ENCODE results near the gene OSTN. TPM values are rescaled to one million over a fixed set of nuclear protein-coding genes. Genes with fewer than 3 reads are reported as not detected.
"Not testable (repeated sequence)": the region's sequence is repeated elsewhere in the genome, so short reads cannot be mapped to it uniquely, and the experiment has no call there.

OSTN gene
- total RNA-seq, 1 experiment from 2014 or later = not detected

GRCh38 chr3:191268737-191269136 lies 69.7 kb downstream of the OSTN start:
- H3K27ac ChIP-seq = no peak overlapping the region
- H3K4me1 ChIP-seq = no peaks in the 10 kb centered on the region
- no peaks in the 10 kb centered on the region for H3K9me3 ChIP-seq (replicated peaks)
- H3K27me3 ChIP-seq = no peaks in the 10 kb centered on the region
- H3K4me3 ChIP-seq = no peak overlapping the region
- no peak for DNase-seq
- no peaks in the 10 kb centered on the region for H3K36me3 ChIP-seq

GRCh38 chr3:191269289-191270085 lies 70.4 kb downstream of the OSTN start:
- Histone ChIP-seq H3K36me3 (no peaks in the 10 kb centered on the region), H3K27ac (no peak overlapping the region), H3K4me3 (no peak overlapping the region), H3K9me3 (replicated peaks) (no peaks in the 10 kb centered on the region), H3K4me1 (no peaks in the 10 kb centered on the region), H3K27me3 (no peaks in the 10 kb centered on the region)
- DNase-seq = no peak

- not testable (repeated sequence) for H3K27ac ChIP-seq; H3K36me3 ChIP-seq; DNase-seq; H3K9me3 ChIP-seq (replicated peaks); H3K27me3 ChIP-seq; H3K4me3 ChIP-seq; H3K4me1 ChIP-seq
These were observed 76.2 kb downstream of the OSTN start for GRCh38 chr3:191275244-191275643.

GRCh38 chr3:191275751-191276150 lies 76.7 kb downstream of the OSTN start:
- Histone ChIP-seq H3K27me3 (no peaks in the 10 kb centered on the region), H3K4me3 (no peak overlapping the region), H3K27ac (no peak overlapping the region), H3K4me1 (no peaks in the 10 kb centered on the region), H3K36me3 (no peaks in the 10 kb centered on the region), H3K9me3 (replicated peaks) (no peaks in the 10 kb centered on the region)
- no peak for DNase-seq

GRCh38 chr3:191280111-191280510 lies 81.1 kb downstream of the OSTN start:
- no peak for DNase-seq

GRCh38 chr3:191280882-191281281 lies 81.8 kb downstream of the OSTN start:
- no peak for DNase-seq
- Histone ChIP-seq H3K36me3 (no peaks in the 10 kb centered on the region), H3K4me1 (no peaks in the 10 kb centered on the region), H3K4me3 (no peak overlapping the region), H3K27ac (no peak overlapping the region), H3K9me3 (replicated peaks) (no peaks in the 10 kb centered on the region), H3K27me3 (no peaks in the 10 kb centered on the region)

More at GRCh38 chr3:191280111-191280510, 81.1 kb downstream of the OSTN start:
- H3K27me3 ChIP-seq = no peaks in the 10 kb centered on the region
- H3K4me3 ChIP-seq = no peak overlapping the region
- no peaks in the 10 kb centered on the region for H3K4me1 ChIP-seq
- H3K27ac ChIP-seq = no peak overlapping the region
- no peaks in the 10 kb centered on the region for H3K9me3 ChIP-seq (replicated peaks)
- H3K36me3 ChIP-seq = no peaks in the 10 kb centered on the region

GRCh38 chr3:191282251-191283185 lies 83.5 kb downstream of the OSTN start:
- no peaks in the 10 kb centered on the region for H3K36me3 ChIP-seq
- no peak overlapping the region for H3K4me3 ChIP-seq
- no peaks in the 10 kb centered on the region for H3K27me3 ChIP-seq
- no peak overlapping the region for H3K27ac ChIP-seq
- no peaks in the 10 kb centered on the region for H3K4me1 ChIP-seq
- no peaks in the 10 kb centered on the region for H3K9me3 ChIP-seq (replicated peaks)
- DNase-seq = no peak

GRCh38 chr3:191283400-191283799 lies 84.4 kb downstream of the OSTN start:
- H3K27me3 ChIP-seq = no peaks in the 10 kb centered on the region
- no peaks in the 10 kb centered on the region for H3K9me3 ChIP-seq (replicated peaks)
- no peak for DNase-seq
- no peak overlapping the region for H3K4me3 ChIP-seq
- no peaks in the 10 kb centered on the region for H3K36me3 ChIP-seq
- H3K4me1 ChIP-seq = no peaks in the 10 kb centered on the region
- H3K27ac ChIP-seq = no peak overlapping the region

GRCh38 chr3:191290311-191291025 lies 91.4 kb downstream of the OSTN start:
- no peak for DNase-seq
- H3K9me3 ChIP-seq (replicated peaks) = no peaks in the 10 kb centered on the region
- H3K4me1 ChIP-seq = no peaks in the 10 kb centered on the region
- H3K27ac ChIP-seq = no peak overlapping the region
- H3K4me3 ChIP-seq = no peak overlapping the region
- H3K36me3 ChIP-seq = no peaks in the 10 kb centered on the region
- H3K27me3 ChIP-seq = no peaks in the 10 kb centered on the region

GRCh38 chr3:191292243-191293015 lies 93.4 kb downstream of the OSTN start:
- Histone ChIP-seq H3K27me3 (no peaks in the 10 kb centered on the region), H3K4me3 (no peak overlapping the region), H3K36me3 (no peaks in the 10 kb centered on the region), H3K27ac (no peak overlapping the region), H3K4me1 (no peaks in the 10 kb centered on the region), H3K9me3 (replicated peaks) (no peaks in the 10 kb centered on the region)
- DNase-seq = no peak

GRCh38 chr3:191294291-191294690 lies 95.2 kb downstream of the OSTN start:
- DNase-seq = no peak
- Histone ChIP-seq H3K27me3 (no peaks in the 10 kb centered on the region), H3K9me3 (replicated peaks) (no peaks in the 10 kb centered on the region), H3K27ac (no peak overlapping the region), H3K4me1 (no peaks in the 10 kb centered on the region), H3K4me3 (no peak overlapping the region), H3K36me3 (no peaks in the 10 kb centered on the region)

- Histone ChIP-seq H3K9me3 (replicated peaks) (no peaks in the 10 kb centered on the region), H3K27me3 (no peaks in the 10 kb centered on the region), H3K27ac (no peak overlapping the region), H3K36me3 (no peaks in the 10 kb centered on the region), H3K4me3 (no peak overlapping the region), H3K4me1 (no peaks in the 10 kb centered on the region)
- DNase-seq = no peak
These were observed 97.0 kb downstream of the OSTN start for GRCh38 chr3:191296041-191296541.

GRCh38 chr3:191298846-191299245 lies 99.8 kb downstream of the OSTN start:
- DNase-seq = no peak
- Histone ChIP-seq H3K36me3 (no peaks in the 10 kb centered on the region), H3K27me3 (no peaks in the 10 kb centered on the region), H3K9me3 (replicated peaks) (no peaks in the 10 kb centered on the region), H3K4me1 (no peaks in the 10 kb centered on the region), H3K27ac (no peak overlapping the region), H3K4me3 (no peak overlapping the region)

GRCh38 chr3:191300422-191300821 lies 101.4 kb downstream of the OSTN start:
- H3K36me3 ChIP-seq = no peaks in the 10 kb centered on the region
- no peak overlapping the region for H3K27ac ChIP-seq
- H3K9me3 ChIP-seq (replicated peaks) = no peaks in the 10 kb centered on the region
- no peaks in the 10 kb centered on the region for H3K4me1 ChIP-seq
- no peak for DNase-seq
- no peak overlapping the region for H3K4me3 ChIP-seq
- no peaks in the 10 kb centered on the region for H3K27me3 ChIP-seq
